Measurements from ENCODE around the gene DCC. TPM values are rescaled to one million over a fixed set of nuclear protein-coding genes. Genes with fewer than 3 reads are reported as not detected.

The DCC gene
- total RNA-seq, 1 donor from 2014 or later, result 0.24 TPM

DNA sequence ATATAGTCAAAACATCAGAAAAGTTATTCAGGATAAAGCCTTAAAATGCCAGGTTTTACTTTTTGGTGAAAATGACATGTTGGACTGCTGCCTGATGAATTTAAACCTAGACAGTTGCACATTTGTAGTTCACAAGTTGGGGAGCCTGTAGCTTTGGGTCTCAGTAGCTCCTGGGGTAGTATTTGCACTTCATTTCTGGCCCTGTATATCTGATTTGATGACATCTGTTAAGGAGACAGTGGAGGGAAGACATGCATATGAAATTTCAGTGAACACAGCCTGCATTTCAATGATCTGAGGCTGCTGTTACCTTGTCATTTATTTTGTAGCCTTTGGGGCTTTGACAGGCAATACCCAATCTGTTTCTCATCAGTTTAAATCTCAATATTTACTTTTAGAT is 156.4 kb downstream of the DCC start:
- Mint-ChIP-seq H3K4me1 (ENCODE audit: unreplicated experiment) (no peaks in the 10 kb centered on the region), H3K27ac (ENCODE audit: unreplicated experiment) (no peak overlapping the region), H3K36me3 (ENCODE audit: unreplicated experiment) (no peaks in the 10 kb centered on the region), H3K9me3 (ENCODE audit: unreplicated experiment) (peaks cover 16% of the 10 kb centered on the region), H3K27me3 (ENCODE audit: unreplicated experiment) (no peaks in the 10 kb centered on the region), H3K4me3 (ENCODE audit: unreplicated experiment) (no peak overlapping the region)
- no peak for DNase-seq (ENCODE audit: extremely low spot score, unreplicated experiment)
- TF ChIP-seq, protein P1, sequence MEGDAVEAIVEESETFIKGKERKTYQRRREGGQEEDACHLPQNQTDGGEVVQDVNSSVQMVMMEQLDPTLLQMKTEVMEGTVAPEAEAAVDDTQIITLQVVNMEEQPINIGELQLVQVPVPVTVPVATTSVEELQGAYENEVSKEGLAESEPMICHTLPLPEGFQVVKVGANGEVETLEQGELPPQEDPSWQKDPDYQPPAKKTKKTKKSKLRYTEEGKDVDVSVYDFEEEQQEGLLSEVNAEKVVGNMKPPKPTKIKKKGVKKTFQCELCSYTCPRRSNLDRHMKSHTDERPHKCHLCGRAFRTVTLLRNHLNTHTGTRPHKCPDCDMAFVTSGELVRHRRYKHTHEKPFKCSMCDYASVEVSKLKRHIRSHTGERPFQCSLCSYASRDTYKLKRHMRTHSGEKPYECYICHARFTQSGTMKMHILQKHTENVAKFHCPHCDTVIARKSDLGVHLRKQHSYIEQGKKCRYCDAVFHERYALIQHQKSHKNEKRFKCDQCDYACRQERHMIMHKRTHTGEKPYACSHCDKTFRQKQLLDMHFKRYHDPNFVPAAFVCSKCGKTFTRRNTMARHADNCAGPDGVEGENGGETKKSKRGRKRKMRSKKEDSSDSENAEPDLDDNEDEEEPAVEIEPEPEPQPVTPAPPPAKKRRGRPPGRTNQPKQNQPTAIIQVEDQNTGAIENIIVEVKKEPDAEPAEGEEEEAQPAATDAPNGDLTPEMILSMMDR (IDR thresholded peaks at IDR 0.05), result no peak

DNA sequence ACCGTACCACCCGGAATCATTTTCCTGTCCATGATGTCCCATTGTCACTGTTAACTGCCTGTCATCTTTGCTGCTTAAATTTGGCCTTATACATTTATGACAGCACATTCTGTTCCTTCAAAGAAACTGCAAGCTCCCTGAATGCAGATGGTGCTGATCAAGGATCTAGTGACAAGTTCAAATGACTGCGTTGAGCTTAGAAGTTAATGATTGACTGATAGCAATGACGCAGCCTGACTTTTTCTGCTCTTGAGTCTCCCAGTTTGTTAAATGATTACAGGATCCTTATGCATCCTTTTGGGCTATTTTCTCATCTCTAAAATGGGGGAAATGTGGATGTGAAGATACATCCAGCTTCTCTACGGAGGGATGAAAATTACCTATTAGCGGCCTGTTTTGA is 159.0 kb downstream of the DCC start:
- H3K27ac Mint-ChIP-seq (ENCODE audit: unreplicated experiment), result no peak overlapping the region
- no peaks in the 10 kb centered on the region for H3K36me3 Mint-ChIP-seq (ENCODE audit: unreplicated experiment)
- H3K9me3 Mint-ChIP-seq (ENCODE audit: unreplicated experiment), result peaks cover 19% of the 10 kb centered on the region
- TF ChIP-seq, protein P1 (IDR thresholded peaks at IDR 0.05), result no peak
- H3K4me3 Mint-ChIP-seq (ENCODE audit: unreplicated experiment), result no peak overlapping the region
- no peak for DNase-seq (ENCODE audit: extremely low spot score, unreplicated experiment)
- no peaks in the 10 kb centered on the region for H3K4me1 Mint-ChIP-seq (ENCODE audit: unreplicated experiment)
- no peaks in the 10 kb centered on the region for H3K27me3 Mint-ChIP-seq (ENCODE audit: unreplicated experiment)

DNA sequence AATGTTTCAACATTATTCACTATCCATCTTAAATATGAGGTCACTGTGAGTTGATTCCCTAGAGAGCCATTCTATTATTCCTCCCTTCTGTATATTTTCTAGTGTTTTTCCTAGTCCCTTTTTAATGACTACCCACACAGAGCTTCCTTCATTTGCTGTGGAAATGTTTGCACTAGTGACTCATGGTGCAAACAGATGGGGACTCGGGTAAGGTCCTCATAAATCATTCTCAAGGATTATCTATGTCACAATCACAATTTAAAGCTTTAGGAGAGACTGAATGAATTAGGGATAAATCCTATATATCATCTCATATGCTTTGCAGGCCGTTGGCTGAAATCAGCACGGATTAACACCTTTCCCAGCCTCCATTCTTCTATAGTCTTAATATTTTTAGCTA is 159.6 kb downstream of the DCC start:
- H3K4me3 Mint-ChIP-seq (ENCODE audit: unreplicated experiment), result no peak overlapping the region
- H3K4me1 Mint-ChIP-seq (ENCODE audit: unreplicated experiment), result no peaks in the 10 kb centered on the region
- TF ChIP-seq, protein P1 (IDR thresholded peaks at IDR 0.05), result no peak
- H3K9me3 Mint-ChIP-seq (ENCODE audit: unreplicated experiment), result peaks cover 15% of the 10 kb centered on the region
- no peak for DNase-seq (ENCODE audit: extremely low spot score, unreplicated experiment)
- H3K27me3 Mint-ChIP-seq (ENCODE audit: unreplicated experiment), result no peaks in the 10 kb centered on the region
- no peaks in the 10 kb centered on the region for H3K36me3 Mint-ChIP-seq (ENCODE audit: unreplicated experiment)
- H3K27ac Mint-ChIP-seq (ENCODE audit: unreplicated experiment), result no peak overlapping the region

DNA sequence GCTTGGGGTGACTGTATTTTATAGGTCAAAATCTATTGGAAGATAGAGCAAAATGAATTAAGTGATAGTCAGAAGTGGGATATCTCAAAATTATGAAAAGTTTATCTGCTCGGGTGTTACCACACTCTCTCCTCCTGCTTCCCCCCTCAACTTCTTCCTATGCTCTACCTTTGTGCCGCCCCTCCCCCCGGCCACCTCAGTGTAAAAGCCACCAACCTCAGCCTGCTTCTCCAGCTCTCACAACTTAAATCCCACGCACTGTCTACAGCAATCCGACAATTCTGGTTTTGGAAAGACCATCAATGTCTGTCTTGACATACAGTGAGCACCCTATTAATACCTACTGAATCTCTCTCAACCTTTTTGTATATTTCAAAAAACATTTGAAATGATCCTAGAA is 164.6 kb downstream of the DCC start:
- H3K4me1 Mint-ChIP-seq (ENCODE audit: unreplicated experiment), result no peaks in the 10 kb centered on the region
- TF ChIP-seq, protein P1 (IDR thresholded peaks at IDR 0.05), result no peak
- H3K4me3 Mint-ChIP-seq (ENCODE audit: unreplicated experiment), result no peak overlapping the region
- no peaks in the 10 kb centered on the region for H3K27me3 Mint-ChIP-seq (ENCODE audit: unreplicated experiment)
- peaks cover 12% of the 10 kb centered on the region for H3K9me3 Mint-ChIP-seq (ENCODE audit: unreplicated experiment)
- H3K36me3 Mint-ChIP-seq (ENCODE audit: unreplicated experiment), result no peaks in the 10 kb centered on the region
- no peak overlapping the region for H3K27ac Mint-ChIP-seq (ENCODE audit: unreplicated experiment)
- DNase-seq (ENCODE audit: extremely low spot score, unreplicated experiment), result no peak

DNA sequence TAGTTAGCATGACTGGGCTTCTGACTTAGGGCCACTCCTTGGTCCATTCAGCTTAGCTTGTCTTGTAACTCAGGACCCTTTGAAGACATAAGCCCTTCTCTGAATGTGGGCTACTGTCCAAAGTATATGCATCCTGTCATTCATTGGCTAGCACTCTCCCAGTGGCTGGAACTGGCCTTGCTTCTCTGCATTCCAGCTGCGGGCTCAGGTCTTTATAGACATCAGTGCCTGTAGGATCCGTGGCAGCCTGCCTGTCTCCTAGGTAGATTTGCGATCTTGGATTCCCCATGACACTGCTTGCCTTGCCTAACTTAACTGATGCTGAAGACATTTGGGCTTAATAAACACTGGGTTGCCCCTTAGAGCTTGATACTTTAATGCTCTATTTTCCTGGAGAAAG is 170.1 kb downstream of the DCC start:
- H3K27me3 Mint-ChIP-seq (ENCODE audit: unreplicated experiment), result no peaks in the 10 kb centered on the region
- no peaks in the 10 kb centered on the region for H3K4me1 Mint-ChIP-seq (ENCODE audit: unreplicated experiment)
- no peaks in the 10 kb centered on the region for H3K36me3 Mint-ChIP-seq (ENCODE audit: unreplicated experiment)
- TF ChIP-seq, protein P1 (IDR thresholded peaks at IDR 0.05), result no peak
- no peak overlapping the region for H3K4me3 Mint-ChIP-seq (ENCODE audit: unreplicated experiment)
- no peak overlapping the region for H3K27ac Mint-ChIP-seq (ENCODE audit: unreplicated experiment)
- no peaks in the 10 kb centered on the region for H3K9me3 Mint-ChIP-seq (ENCODE audit: unreplicated experiment)
- no peak for DNase-seq (ENCODE audit: extremely low spot score, unreplicated experiment)
